A673 (cell line): ENCODE data around the gene HBA2.

Experiments
- CTCF ChIP-seq: fragments of 300-800, 200-600 bp; sonication (generic); conservative IDR thresholded peaks from 2 replicates; pipeline ENCODE4 v1.5.1; 2017; ENCODE audit warnings: low read depth, mild to moderate bottlenecking, antibody characterized with exemption, low read length, moderate library complexity, mixed read lengths
- EZH2 ChIP-seq: fragments of 200-600 bp; sonication (generic); IDR thresholded peaks from 2 replicates; pipeline ENCODE4 v1.6.1; 2017; ENCODE audit warnings: borderline replicate concordance, low read depth, mild to moderate bottlenecking, mixed read lengths, antibody characterized with exemption, low read length; ENCODE audit not compliant: poor library complexity, severe bottlenecking

DNA sequence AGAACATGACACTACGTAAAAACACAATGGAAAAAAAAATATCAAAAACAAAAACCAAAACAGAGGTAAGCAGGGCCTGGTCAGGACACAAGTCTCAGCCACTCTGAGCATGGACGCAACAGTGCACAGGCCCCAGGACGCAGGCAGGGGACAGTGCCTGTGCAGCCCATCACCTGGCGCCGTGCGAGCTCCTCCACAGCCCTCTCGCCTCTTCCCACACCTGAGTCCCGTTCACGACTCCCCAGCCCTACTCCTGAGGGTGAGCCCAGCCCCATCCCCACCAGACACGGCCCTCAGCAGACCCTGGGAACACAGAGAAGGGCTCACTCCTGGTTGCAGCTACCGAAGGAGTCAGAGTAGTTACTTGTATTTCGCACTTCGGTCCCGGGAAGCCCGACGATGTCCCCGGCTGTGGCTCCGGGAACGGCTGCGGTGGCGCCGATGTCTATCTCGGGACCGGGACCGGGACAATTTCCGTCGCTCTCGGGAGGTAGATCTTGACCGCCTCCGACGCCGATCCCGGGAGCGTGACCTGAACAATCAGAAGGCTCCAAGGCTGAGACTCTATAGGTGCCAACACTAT, 17.0 kb downstream of the HBA2 start:
- TF ChIP-seq CTCF (no peak), EZH2 (no peak)
